ENCODE data around the gene KIF16B. TPM values are rescaled to one million over a fixed set of nuclear protein-coding genes. Genes with fewer than 3 reads are reported as not detected.

The KIF16B gene
- total and polyA plus RNA-seq, 9 of the 15 experiments (the other 6 are each of a cell fraction or from before 2014, with no cell fraction given): 1.00 to 10.6 (median 8.5) TPM

DNA sequence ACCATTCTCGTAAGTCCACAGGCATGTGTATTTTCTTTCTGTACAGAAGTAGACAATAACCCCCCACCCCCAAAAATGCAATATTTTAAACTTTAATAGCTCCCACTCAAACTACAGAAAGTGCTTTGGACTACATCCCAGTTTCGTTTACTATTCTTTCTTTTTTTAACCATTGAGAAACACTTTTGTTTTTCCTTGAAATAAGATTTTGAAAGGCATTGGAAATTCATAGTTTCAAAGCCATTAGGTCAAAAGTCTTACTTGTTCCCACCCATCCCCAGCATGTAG, 140.0 kb downstream of the KIF16B start:
- FAIRE-seq: no peak
- H2AFZ ChIP-seq (ENCODE audit: low read depth, low read length): no peak overlapping the region
- no peaks in the 10 kb centered on the region for H3K27me3 ChIP-seq (ENCODE audit: control insufficient read depth in 2 of 2, insufficient read depth in 2 of 2, low read length in 2 of 2)
- no peak overlapping the region for H3K4me2 ChIP-seq (ENCODE audit: insufficient read depth, low read length)
- H3K36me3 ChIP-seq (ENCODE audit: control insufficient read depth, insufficient read depth, low read length): no peaks in the 10 kb centered on the region
- 80% methylated on average over 1 of the region's 2 CpGs for WGBS (ENCODE audit: insufficient coverage, low coverage, missing lambda C conversion rate)
- no TSS peak for BruUV-seq (replicated peaks)
- intact Hi-C loops (cut with micrococcal nuclease) (no loop called here), in situ Hi-C loops (cut with MboI) (no loop called here)
- H3K27ac ChIP-seq (ENCODE audit: extremely low read depth, low read depth, low read length): no peak overlapping the region
- H3K9ac ChIP-seq (ENCODE audit: insufficient read depth in 1 of 2, low read depth in 2 of 2, low read length in 2 of 2): no peak overlapping the region
- H3K4me3 ChIP-seq: no peak overlapping the region
- no peak for DNase-seq (ENCODE audit: extremely low read depth in 1 of 4, low spot score in 3 of 4)
- H3K9me1 ChIP-seq (ENCODE audit: control insufficient read depth, insufficient read depth, low read length): no peaks in the 10 kb centered on the region
- no peaks in the 10 kb centered on the region for H3K4me1 ChIP-seq (replicated peaks in 1 of 2; ENCODE audit: control insufficient read depth in 2 of 2, insufficient read depth in 2 of 2, low read length in 2 of 2)
- H4K20me1 ChIP-seq (replicated peaks; ENCODE audit: control insufficient read depth, insufficient read depth, low read length): no peaks in the 10 kb centered on the region
- POLR2A ChIA-PET: no interaction called here
- no peaks in the 10 kb centered on the region for H3K79me2 ChIP-seq (ENCODE audit: control insufficient read depth, insufficient read depth, low read length)
- CTCF ChIA-PET (ENCODE audit: low intra/inter-chr PET ratio): no interaction called here
- TF ChIP-seq FOXP1 (CRISPR knock-in tag; IDR thresholded peaks at IDR 0.05): no peak
- no peaks in the 10 kb centered on the region for H3K9me3 ChIP-seq (replicated peaks; ENCODE audit: control insufficient read depth, insufficient read depth, low read depth, low read length)
- ATAC-seq: no peak

DNA sequence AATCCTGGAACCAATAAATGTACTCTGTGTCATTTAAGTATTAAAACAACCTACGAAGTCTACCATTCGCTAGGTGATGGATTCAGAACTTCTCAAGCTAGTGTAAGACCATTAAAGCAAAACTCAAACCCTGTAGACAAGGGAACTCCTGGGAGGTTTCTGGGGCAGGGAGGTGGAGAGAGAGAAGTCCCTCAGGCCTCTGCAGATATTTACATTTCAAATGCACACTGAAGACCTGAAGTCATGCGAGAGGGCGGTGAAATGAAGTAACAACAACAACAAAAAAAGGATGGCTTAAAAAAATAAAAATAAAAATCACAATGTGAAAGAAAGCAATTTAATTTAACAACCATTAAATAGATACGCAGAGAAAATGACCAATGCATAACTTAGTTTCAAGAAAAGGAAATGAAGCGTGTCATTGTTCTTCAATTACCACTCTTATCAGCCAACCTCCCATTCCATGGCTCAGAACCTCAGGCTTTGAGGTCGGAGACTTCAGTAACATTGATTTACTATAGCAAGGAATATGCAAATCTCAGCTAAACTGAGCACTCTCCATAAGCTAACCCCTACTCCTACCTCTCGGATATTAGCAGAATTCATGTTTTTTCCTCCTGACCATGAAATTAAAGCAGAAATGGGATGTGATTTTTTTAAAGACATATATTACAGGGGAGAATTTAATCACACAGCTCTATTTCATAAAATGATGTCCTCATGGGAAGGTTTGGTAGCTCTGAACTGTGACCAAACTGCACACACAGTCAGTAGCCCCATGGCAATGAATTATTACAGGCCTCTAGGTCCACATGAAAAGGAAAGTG, 140.6 kb downstream of the KIF16B start:
- H3K9me3 ChIP-seq (replicated peaks; ENCODE audit: control insufficient read depth, insufficient read depth, low read depth, low read length): no peaks in the 10 kb centered on the region
- no TSS peak for BruUV-seq (replicated peaks)
- no peak overlapping the region for H3K4me3 ChIP-seq
- H3K9me1 ChIP-seq (ENCODE audit: control insufficient read depth, insufficient read depth, low read length): no peaks in the 10 kb centered on the region
- DNase-seq (ENCODE audit: extremely low read depth in 1 of 4, low spot score in 3 of 4) (no peak), FAIRE-seq (no peak), ATAC-seq (no peak)
- H2AFZ ChIP-seq (ENCODE audit: low read depth, low read length): no peak overlapping the region
- H3K27ac ChIP-seq (ENCODE audit: extremely low read depth, low read depth, low read length): no peak overlapping the region
- no peak overlapping the region for H3K4me2 ChIP-seq (ENCODE audit: insufficient read depth, low read length)
- CTCF ChIA-PET (ENCODE audit: low intra/inter-chr PET ratio): no interaction called here
- H3K4me1 ChIP-seq (replicated peaks in 1 of 2; ENCODE audit: control insufficient read depth in 2 of 2, insufficient read depth in 2 of 2, low read length in 2 of 2): no peaks in the 10 kb centered on the region
- no peaks in the 10 kb centered on the region for H3K79me2 ChIP-seq (ENCODE audit: control insufficient read depth, insufficient read depth, low read length)
- no peaks in the 10 kb centered on the region for H3K36me3 ChIP-seq (ENCODE audit: control insufficient read depth, insufficient read depth, low read length)
- 70% methylated on average over 7 of the region's 8 CpGs for WGBS (ENCODE audit: insufficient coverage, low coverage, missing lambda C conversion rate)
- H4K20me1 ChIP-seq (replicated peaks; ENCODE audit: control insufficient read depth, insufficient read depth, low read length): no peaks in the 10 kb centered on the region
- intact Hi-C loops (cut with micrococcal nuclease): no loop called here
- POLR2A ChIA-PET: no interaction called here
- TF ChIP-seq, protein P1, sequence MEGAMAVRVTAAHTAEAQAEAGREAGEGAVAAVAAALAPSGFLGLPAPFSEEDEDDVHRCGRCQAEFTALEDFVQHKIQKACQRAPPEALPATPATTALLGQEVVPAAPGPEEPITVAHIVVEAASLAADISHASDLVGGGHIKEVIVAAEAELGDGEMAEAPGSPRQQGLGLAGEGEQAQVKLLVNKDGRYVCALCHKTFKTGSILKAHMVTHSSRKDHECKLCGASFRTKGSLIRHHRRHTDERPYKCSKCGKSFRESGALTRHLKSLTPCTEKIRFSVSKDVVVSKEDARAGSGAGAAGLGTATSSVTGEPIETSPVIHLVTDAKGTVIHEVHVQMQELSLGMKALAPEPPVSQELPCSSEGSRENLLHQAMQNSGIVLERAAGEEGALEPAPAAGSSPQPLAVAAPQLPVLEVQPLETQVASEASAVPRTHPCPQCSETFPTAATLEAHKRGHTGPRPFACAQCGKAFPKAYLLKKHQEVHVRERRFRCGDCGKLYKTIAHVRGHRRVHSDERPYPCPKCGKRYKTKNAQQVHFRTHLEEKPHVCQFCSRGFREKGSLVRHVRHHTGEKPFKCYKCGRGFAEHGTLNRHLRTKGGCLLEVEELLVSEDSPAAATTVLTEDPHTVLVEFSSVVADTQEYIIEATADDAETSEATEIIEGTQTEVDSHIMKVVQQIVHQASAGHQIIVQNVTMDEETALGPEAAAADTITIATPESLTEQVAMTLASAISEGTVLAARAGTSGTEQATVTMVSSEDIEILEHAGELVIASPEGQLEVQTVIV (CRISPR knock-in tag; IDR thresholded peaks at IDR 0.05; ENCODE audit: borderline replicate concordance): no peak
- TF ChIP-seq EGR1 (conservative IDR thresholded peaks at IDR 0.05) (no peak), MTA2 (IDR thresholded peaks at IDR 0.05; ENCODE audit: low read depth) (no peak), SOX6 (IDR thresholded peaks at IDR 0.05) (no peak), HDAC3 (IDR thresholded peaks at IDR 0.05; ENCODE audit: borderline replicate concordance, partially characterized antibody) (no peak), FOXA1 (IDR thresholded peaks at IDR 0.05; ENCODE audit: borderline replicate concordance) (no peak)
- H3K27me3 ChIP-seq (ENCODE audit: control insufficient read depth in 2 of 2, insufficient read depth in 2 of 2, low read length in 2 of 2): no peaks in the 10 kb centered on the region
- H3K9ac ChIP-seq (ENCODE audit: insufficient read depth in 1 of 2, low read depth in 2 of 2, low read length in 2 of 2): no peak overlapping the region
- in situ Hi-C loops (cut with MboI): no loop called here
